Measurements from ENCODE around the gene MAP9. TPM values are rescaled to one million over a fixed set of nuclear protein-coding genes. Genes with fewer than 3 reads are reported as not detected.
"Not testable (repeated sequence)": the region's sequence is repeated elsewhere in the genome, so short reads cannot be mapped to it uniquely, and the experiment has no call there.

MAP9 gene
- 10 to 100 TPM in 1 of 3 donors, 1 to 10 TPM in 2; 8.5 to 11.9 (median 8.8) TPM for total RNA-seq

- TF ChIP-seq POLR2A (IDR thresholded peaks at IDR 0.05) (no peak), POLR2AphosphoS5 (IDR thresholded peaks at IDR 0.05) (no peak), CTCF (IDR thresholded peaks at IDR 0.05) (no peak)
- no peaks in the 10 kb centered on the region for H3K4me1 ChIP-seq
- H3K9me3 ChIP-seq: no peaks in the 10 kb centered on the region
- intact Hi-C loops (cut with DNase I; ENCODE audit: low total_unique reads): no loop called here
- peak within 1 kb of the TSS; percentile 13 to 48 for H3K27ac ChIP-seq
- peak; percentile 81 to 82 for DNase-seq (ENCODE audit: low spot score in 2 of 2)
- no peaks in the 10 kb centered on the region for H3K27me3 ChIP-seq
- H3K36me3 ChIP-seq: no peaks in the 10 kb centered on the region
- peak within 1 kb of the TSS; percentile 54 to 71 (median 60) for H3K4me3 ChIP-seq
Observed at GRCh38 chr4:155376387-155377268, at the start of gene MAP9. Gene MAP9, minus strand, starts transcription at chr4:155376965. Its CDS starts 1,115 bp downstream, at chr4:155375850.

- H3K4me1 ChIP-seq; H3K4me3 ChIP-seq; H3K27ac ChIP-seq; H3K36me3 ChIP-seq; DNase-seq (ENCODE audit: low spot score in 2 of 2); H3K27me3 ChIP-seq; intact Hi-C loops (cut with DNase I; ENCODE audit: low total_unique reads): not testable (repeated sequence)
- H3K9me3 ChIP-seq: peaks cover 0 to 12% of the 10 kb centered on the region in 2 donors
Observed at GRCh38 chr4:155424778-155425177, 48.0 kb upstream of the MAP9 start.

- Histone ChIP-seq H3K4me3 (no peak overlapping the region), H3K27ac (no peak overlapping the region), H3K27me3 (no peaks in the 10 kb centered on the region), H3K36me3 (no peaks in the 10 kb centered on the region), H3K4me1 (no peaks in the 10 kb centered on the region), H3K9me3 (peaks cover 0 to 12% of the 10 kb centered on the region in 2 donors)
- no peak for DNase-seq (ENCODE audit: low spot score in 2 of 2)
- no peak for TF ChIP-seq POLR2AphosphoS5 (IDR thresholded peaks at IDR 0.05)
- no peak for TF ChIP-seq POLR2A (IDR thresholded peaks at IDR 0.05)
- TF ChIP-seq CTCF (IDR thresholded peaks at IDR 0.05): no peak
- intact Hi-C loops (cut with DNase I; ENCODE audit: low total_unique reads): no loop called here
Observed at GRCh38 chr4:155423671-155424070, 46.9 kb upstream of the MAP9 start.

- Histone ChIP-seq H3K9me3 (no peaks in the 10 kb centered on the region), H3K27me3 (no peaks in the 10 kb centered on the region), H3K4me1 (no peaks in the 10 kb centered on the region), H3K36me3 (no peaks in the 10 kb centered on the region), H3K4me3 (no peak overlapping the region), H3K27ac (no peak overlapping the region)
- no peak for TF ChIP-seq POLR2AphosphoS5 (IDR thresholded peaks at IDR 0.05)
- no peak for TF ChIP-seq CTCF (IDR thresholded peaks at IDR 0.05)
- TF ChIP-seq POLR2A (IDR thresholded peaks at IDR 0.05): no peak
- intact Hi-C loops (cut with DNase I; ENCODE audit: low total_unique reads): no loop called here
- DNase-seq (ENCODE audit: low spot score in 2 of 2): no peak
Observed at GRCh38 chr4:155419266-155419665, 42.5 kb upstream of the MAP9 start.

GRCh38 chr4:155415662-155416061, 38.9 kb upstream of the MAP9 start:
- intact Hi-C loops (cut with DNase I; ENCODE audit: low total_unique reads): no loop called here
- no peaks in the 10 kb centered on the region for H3K4me1 ChIP-seq
- H3K27me3 ChIP-seq: no peaks in the 10 kb centered on the region
- H3K27ac ChIP-seq: no peak overlapping the region
- no peaks in the 10 kb centered on the region for H3K36me3 ChIP-seq
- TF ChIP-seq CTCF (IDR thresholded peaks at IDR 0.05): no peak
- no peak for TF ChIP-seq POLR2AphosphoS5 (IDR thresholded peaks at IDR 0.05)
- TF ChIP-seq POLR2A (IDR thresholded peaks at IDR 0.05): no peak
- DNase-seq (ENCODE audit: low spot score in 2 of 2): no peak
- no peaks in the 10 kb centered on the region for H3K9me3 ChIP-seq
- no peak overlapping the region for H3K4me3 ChIP-seq

Data from breast epithelium (tissue), 4 donors.